CD4-positive, alpha-beta T cell treated with Interleukin-17A for 1 hour (primary cell): ENCODE data around the gene NUMA1.
A peak's percentile ranks its signal among the peaks of the same experiment; 100 is the strongest.

Experiments
- DNase-seq: peaks from one replicate; pipeline ENCODE4 v3.0.0-alpha.2; 2020

The NUMA1 gene

GRCh38 chr11:72061739-72062396 is 18.5 kb downstream of the NUMA1 start:
- DNase-seq, result no peak

- no peak for DNase-seq
Observed at GRCh38 chr11:72058416-72059034, 21.8 kb downstream of the NUMA1 start.

- no peak for DNase-seq
Observed at GRCh38 chr11:72048766-72049460, 31.4 kb downstream of the NUMA1 start.

GRCh38 chr11:72045849-72046248 is 34.5 kb downstream of the NUMA1 start:
- no peak for DNase-seq

- DNase-seq, result peak; percentile 6
Observed at GRCh38 chr11:72042064-72042745, 38.1 kb downstream of the NUMA1 start.

GRCh38 chr11:72041364-72042063 is 38.8 kb downstream of the NUMA1 start:
- DNase-seq, result peak; percentile 53

- peak; percentile 83 for DNase-seq
Observed at GRCh38 chr11:72040491-72041363, 39.6 kb downstream of the NUMA1 start.

GRCh38 chr11:72039856-72040401 is 40.4 kb downstream of the NUMA1 start:
- DNase-seq, result peak; percentile 16

GRCh38 chr11:72039031-72039855 is 41.1 kb downstream of the NUMA1 start:
- DNase-seq, result no peak

GRCh38 chr11:72038491-72038890 is 41.9 kb downstream of the NUMA1 start:
- no peak for DNase-seq

- DNase-seq, result no peak
Observed at GRCh38 chr11:72037554-72038311, 42.6 kb downstream of the NUMA1 start.

GRCh38 chr11:72036687-72037086 is 43.7 kb downstream of the NUMA1 start:
- no peak for DNase-seq

- no peak for DNase-seq
Observed at GRCh38 chr11:72030472-72031045, 49.8 kb downstream of the NUMA1 start.

- no peak for DNase-seq
Observed at GRCh38 chr11:72026090-72026489, 54.3 kb downstream of the NUMA1 start.

- DNase-seq, result no peak
Observed at GRCh38 chr11:72024069-72024754, 56.1 kb downstream of the NUMA1 start.

- no peak for DNase-seq
Observed at GRCh38 chr11:72023335-72023734, 57.0 kb downstream of the NUMA1 start.

GRCh38 chr11:72018171-72018570 is 62.2 kb downstream of the NUMA1 start:
- DNase-seq, result no peak

GRCh38 chr11:72015511-72016061 is 64.8 kb downstream of the NUMA1 start:
- DNase-seq, result no peak
